ENCODE results near the gene SLC12A7.

The SLC12A7 gene

GRCh38 chr5:1128977-1129710 lies 17.3 kb upstream of the SLC12A7 start:
- no peak for TF ChIP-seq CTCF (IDR thresholded peaks at IDR 0.05)

GRCh38 chr5:1127959-1128785 lies 16.3 kb upstream of the SLC12A7 start:
- no peak for TF ChIP-seq CTCF (IDR thresholded peaks at IDR 0.05)

- TF ChIP-seq CTCF (IDR thresholded peaks at IDR 0.05), result no peak
These were observed 13.1 kb upstream of the SLC12A7 start for GRCh38 chr5:1125030-1125357.

- no peak for TF ChIP-seq CTCF (IDR thresholded peaks at IDR 0.05)
These were observed 12.6 kb upstream of the SLC12A7 start for GRCh38 chr5:1124205-1125029.

- TF ChIP-seq CTCF (IDR thresholded peaks at IDR 0.05), result no peak
These were observed 11.7 kb upstream of the SLC12A7 start for GRCh38 chr5:1123418-1124147.

- TF ChIP-seq CTCF (IDR thresholded peaks at IDR 0.05), result no peak
These were observed 10.8 kb upstream of the SLC12A7 start for GRCh38 chr5:1122511-1123294.
